Lower leg skin (tissue), 3 donors: ENCODE measurements around the gene TRIM9.

Experiments
- POLR2A ChIP-seq, 2 donors: fragments of 450-650 bp; IDR thresholded peaks; one replicate each; pipeline ENCODE4 v1.6.1; 2016 to 2017; ENCODE audit warnings: antibody characterized with exemption in 2 of 2, mild to moderate bottlenecking in 1 of 2, moderate library complexity in 1 of 2
- TF ChIP-seq, protein P1 (sequence below), 3 donors: fragments of 450-650 bp; IDR thresholded peaks; one replicate each; pipeline ENCODE4 v1.5.1; 2016; ENCODE audit warnings: antibody characterized with exemption in 3 of 3, mild to moderate bottlenecking in 3 of 3, moderate library complexity in 2 of 3

DNA sequence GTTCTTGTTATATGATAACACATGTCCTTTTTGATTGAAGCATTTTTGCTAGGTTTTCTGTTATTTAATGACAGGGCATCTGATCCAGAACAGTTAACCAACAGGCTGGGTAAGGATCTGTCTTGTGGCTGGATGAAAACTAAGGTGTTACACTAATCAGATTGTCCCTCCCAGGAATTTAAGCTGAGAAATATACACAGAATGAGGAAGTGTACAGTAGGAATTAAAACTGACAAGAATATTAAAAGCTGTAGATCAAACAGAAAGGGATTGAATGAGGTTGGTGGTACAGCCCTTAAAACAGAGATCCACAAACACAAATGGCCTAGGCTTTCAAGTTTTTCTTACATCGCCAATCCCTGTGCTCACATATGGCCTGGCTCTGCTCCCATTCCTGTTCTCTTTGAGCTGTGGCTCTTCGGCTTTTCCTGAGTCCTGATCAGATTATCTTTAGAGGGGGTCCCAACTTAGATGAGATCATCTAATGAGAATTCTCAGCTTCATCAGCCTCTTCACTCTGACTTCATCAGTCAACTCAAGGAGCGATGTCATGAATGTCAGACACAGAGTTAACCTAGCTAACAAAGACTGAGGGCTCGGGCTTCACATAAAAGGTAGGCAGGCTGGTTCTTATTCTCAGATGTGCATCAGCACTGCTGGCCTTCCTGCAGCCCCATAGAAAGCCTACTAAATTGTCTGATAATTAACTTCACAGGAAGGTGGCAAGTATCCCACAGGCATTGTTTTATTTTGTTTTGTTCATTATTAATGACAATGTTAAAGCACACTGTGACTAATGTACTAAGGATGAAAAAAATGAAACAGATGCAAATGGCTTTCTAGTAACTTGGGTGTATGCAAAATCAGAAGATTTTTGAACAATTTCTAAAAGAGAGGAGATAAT is 162.1 kb downstream of the TRIM9 start:
- TF ChIP-seq, protein P1, sequence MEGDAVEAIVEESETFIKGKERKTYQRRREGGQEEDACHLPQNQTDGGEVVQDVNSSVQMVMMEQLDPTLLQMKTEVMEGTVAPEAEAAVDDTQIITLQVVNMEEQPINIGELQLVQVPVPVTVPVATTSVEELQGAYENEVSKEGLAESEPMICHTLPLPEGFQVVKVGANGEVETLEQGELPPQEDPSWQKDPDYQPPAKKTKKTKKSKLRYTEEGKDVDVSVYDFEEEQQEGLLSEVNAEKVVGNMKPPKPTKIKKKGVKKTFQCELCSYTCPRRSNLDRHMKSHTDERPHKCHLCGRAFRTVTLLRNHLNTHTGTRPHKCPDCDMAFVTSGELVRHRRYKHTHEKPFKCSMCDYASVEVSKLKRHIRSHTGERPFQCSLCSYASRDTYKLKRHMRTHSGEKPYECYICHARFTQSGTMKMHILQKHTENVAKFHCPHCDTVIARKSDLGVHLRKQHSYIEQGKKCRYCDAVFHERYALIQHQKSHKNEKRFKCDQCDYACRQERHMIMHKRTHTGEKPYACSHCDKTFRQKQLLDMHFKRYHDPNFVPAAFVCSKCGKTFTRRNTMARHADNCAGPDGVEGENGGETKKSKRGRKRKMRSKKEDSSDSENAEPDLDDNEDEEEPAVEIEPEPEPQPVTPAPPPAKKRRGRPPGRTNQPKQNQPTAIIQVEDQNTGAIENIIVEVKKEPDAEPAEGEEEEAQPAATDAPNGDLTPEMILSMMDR (IDR thresholded peaks at IDR 0.05): no peak
- no peak for TF ChIP-seq POLR2A (IDR thresholded peaks at IDR 0.05)
